Upper lobe of left lung (tissue), 4 donors: ENCODE data around the gene GTPBP2.

ENCODE experiments used
- EP300 ChIP-seq, 4 donors: sonication (generic); formaldehyde crosslinking; IDR thresholded peaks; one replicate each; pipeline ENCODE4 v1.5.1; 2017; ENCODE audit warnings: antibody characterized with exemption in 4 of 4, control low read depth in 2 of 4
- TF ChIP-seq, protein P1 (sequence below), 6 experiments: fragments of 450-650 bp in 4 of 6; fragments of 200-600 bp in 2 of 6; sonication (generic) in 2 of 6; IDR thresholded peaks; one replicate each; pipeline ENCODE4 v1.5.1; 2016 to 2019; ENCODE audit warnings: antibody characterized with exemption in 6 of 6

DNA sequence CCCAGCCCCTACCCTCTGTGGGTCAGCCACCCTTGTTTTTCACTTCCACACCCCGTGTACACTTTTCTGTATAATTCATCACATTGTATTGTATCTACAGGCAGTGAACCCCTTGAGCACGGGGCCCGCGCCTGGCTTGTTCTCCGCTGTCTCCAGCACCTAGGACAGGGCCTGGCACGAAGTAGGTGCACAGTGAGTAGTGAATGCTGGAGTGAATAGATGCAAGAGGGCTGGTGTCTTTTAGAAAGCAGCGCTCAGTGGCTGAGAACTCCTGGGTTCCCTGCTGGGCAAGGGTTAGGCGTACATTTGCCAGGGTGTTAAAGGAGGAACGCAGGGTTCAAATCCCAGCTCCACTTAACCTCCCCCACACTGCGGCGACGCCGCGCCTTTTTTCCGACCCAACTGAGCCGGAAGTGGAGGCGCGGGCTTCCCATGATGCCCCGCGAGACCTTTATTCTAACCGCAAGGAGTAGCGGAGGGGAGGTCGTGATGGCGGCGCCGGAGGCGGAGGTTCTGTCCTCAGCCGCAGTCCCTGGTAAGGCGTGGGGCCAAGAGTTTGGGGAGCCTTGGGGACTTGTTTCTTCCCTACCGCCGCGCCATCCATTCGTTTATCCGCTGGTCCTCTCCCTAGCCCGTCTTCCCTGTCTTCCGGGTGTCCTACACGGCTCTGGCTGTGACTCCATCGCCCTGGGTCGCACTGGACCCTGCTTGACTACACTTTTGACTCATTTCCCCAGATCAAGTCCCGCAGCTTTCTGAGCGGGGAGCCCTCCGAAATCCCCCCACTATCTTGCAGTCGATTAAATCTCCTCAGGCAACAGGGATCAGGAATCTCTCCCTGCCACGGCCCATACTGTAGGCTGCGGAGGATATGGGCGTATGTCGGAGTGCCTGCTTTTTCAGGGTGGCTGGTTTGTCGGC lies 6.6 kb upstream of the GTPBP2 start, which contains the start of gene MAD2L1BP:
- TF ChIP-seq, protein P1, sequence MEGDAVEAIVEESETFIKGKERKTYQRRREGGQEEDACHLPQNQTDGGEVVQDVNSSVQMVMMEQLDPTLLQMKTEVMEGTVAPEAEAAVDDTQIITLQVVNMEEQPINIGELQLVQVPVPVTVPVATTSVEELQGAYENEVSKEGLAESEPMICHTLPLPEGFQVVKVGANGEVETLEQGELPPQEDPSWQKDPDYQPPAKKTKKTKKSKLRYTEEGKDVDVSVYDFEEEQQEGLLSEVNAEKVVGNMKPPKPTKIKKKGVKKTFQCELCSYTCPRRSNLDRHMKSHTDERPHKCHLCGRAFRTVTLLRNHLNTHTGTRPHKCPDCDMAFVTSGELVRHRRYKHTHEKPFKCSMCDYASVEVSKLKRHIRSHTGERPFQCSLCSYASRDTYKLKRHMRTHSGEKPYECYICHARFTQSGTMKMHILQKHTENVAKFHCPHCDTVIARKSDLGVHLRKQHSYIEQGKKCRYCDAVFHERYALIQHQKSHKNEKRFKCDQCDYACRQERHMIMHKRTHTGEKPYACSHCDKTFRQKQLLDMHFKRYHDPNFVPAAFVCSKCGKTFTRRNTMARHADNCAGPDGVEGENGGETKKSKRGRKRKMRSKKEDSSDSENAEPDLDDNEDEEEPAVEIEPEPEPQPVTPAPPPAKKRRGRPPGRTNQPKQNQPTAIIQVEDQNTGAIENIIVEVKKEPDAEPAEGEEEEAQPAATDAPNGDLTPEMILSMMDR (IDR thresholded peaks at IDR 0.05): no peak
- no peak for TF ChIP-seq EP300 (IDR thresholded peaks at IDR 0.05)
